ENCODE measurements around the gene PRDX1. TPM values are rescaled to one million over a fixed set of nuclear protein-coding genes. Genes with fewer than 3 reads are reported as not detected.

PRDX1 gene
- total and polyA plus RNA-seq, 2 of the 4 experiments (the other 2 are of a cell fraction) = 612 to 883 TPM

GRCh38 chr1:45510036-45510971 lies 11.4 kb downstream of the PRDX1 start:
- Histone ChIP-seq H3K14ac (replicated peaks; ENCODE audit: low read depth, low read length) (no peak overlapping the region), H4K8ac (ENCODE audit: low read depth in 2 of 2, low read length in 2 of 2) (no peak overlapping the region), H2BK5ac (ENCODE audit: low read depth, low read length, poor library complexity, severe bottlenecking) (no peak overlapping the region), H3K79me1 (ENCODE audit: low read depth in 1 of 2, low read length in 2 of 2) (peaks cover 0 to 44% of the 10 kb centered on the region in 2 experiments; a peak in 3 of 4 replicates), H3K27me3 (ENCODE audit: control insufficient read depth, insufficient read depth, low read length) (no peaks in the 10 kb centered on the region), H3K9ac (ENCODE audit: low read depth, low read length) (no peak overlapping the region), H3K4me2 (ENCODE audit: low read depth, low read length) (no peak overlapping the region), H3K36me3 (ENCODE audit: control insufficient read depth, insufficient read depth, low read length) (peaks cover 45% of the 10 kb centered on the region), H4K91ac (ENCODE audit: insufficient read depth, low read depth, low read length) (no peak overlapping the region), H4K5ac (ENCODE audit: low read depth, low read length) (no peak overlapping the region), H2BK120ac (ENCODE audit: low read depth, low read length) (no peak overlapping the region), H2AK9ac (replicated peaks; ENCODE audit: low read depth, low read length, poor library complexity) (peak overlapping the region; percentile 69), H3K4me1 (ENCODE audit: control insufficient read depth, insufficient read depth, low read length) (peaks cover 11% of the 10 kb centered on the region), H4K20me1 (ENCODE audit: insufficient read depth, low read length) (peaks cover 36% of the 10 kb centered on the region), H3K27ac (ENCODE audit: insufficient read depth, low read length) (no peak overlapping the region), H3K9me3 (ENCODE audit: control insufficient read depth, insufficient read depth, low read length) (no peaks in the 10 kb centered on the region), H3K4me3 (ENCODE audit: insufficient read depth, low read depth, low read length) (no peak overlapping the region), H2AFZ (replicated peaks; ENCODE audit: low read length, poor library complexity) (no peak overlapping the region), H2AK5ac (ENCODE audit: low read depth, low read length) (no peak overlapping the region), H3K23ac (ENCODE audit: low read depth, low read length) (no peak overlapping the region), H3K9me1 (ENCODE audit: insufficient read depth, low read length) (peaks cover 20% of the 10 kb centered on the region), H3K4ac (ENCODE audit: low read depth, low read length) (no peak overlapping the region), H3K56ac (ENCODE audit: extremely low read depth, insufficient read depth, low read length) (no peak overlapping the region), H3K18ac (ENCODE audit: low read depth, low read length) (no peak overlapping the region), H2BK15ac (ENCODE audit: low read depth, low read length) (no peak overlapping the region), H2BK20ac (ENCODE audit: low read depth, low read length) (no peak overlapping the region)
- TF ChIP-seq MAZ (IDR thresholded peaks at IDR 0.05; ENCODE audit: borderline replicate concordance, low read depth, low read length) = no peak
- intact Hi-C loops (cut with micrococcal nuclease) (loop anchor here (5.0 kb wide), 1 partner anchor 177 kb away; the partner anchor contains the start of genes GPBP1L1 and TMEM69), dilution Hi-C loops (cut with HindIII; ENCODE audit: low sequenced_read_pairs, unreplicated experiment) (no loop called here), in situ Hi-C loops (cut with MboI; ENCODE audit: low sequenced_read_pairs) (no loop called here)
- WGBS, 2 experiments (ENCODE audit: extremely low coverage in 2 of 2, insufficient read length in 1 of 2) = no CpG with 5 or more reads among the region's 9 CpGs
- DNase-seq (no peak), ATAC-seq (ENCODE audit: low read depth) (no peak)
- ChIA-PET CTCF (no interaction called here), POLR2A (ENCODE audit: unreplicated experiment) (no interaction called here)
- no TSS peak for BruUV-seq (replicated peaks)

All from IMR-90 (cell line).